Activated CD8-positive, alpha-beta T cell treated with anti-CD3 and anti-CD28 coated beads for 36 hours (primary cell): ENCODE measurements around the gene BTF3L4. TPM values are rescaled to one million over a fixed set of nuclear protein-coding genes. Genes with fewer than 3 reads are reported as not detected.
"Not testable (repeated sequence)": the region's sequence is repeated elsewhere in the genome, so short reads cannot be mapped to it uniquely, and the experiment has no call there.

Experiments used
- ATAC-seq: fragments of 200-7000 bp; cut with Tn5 transposase; one replicate; pipeline ENCODE4 v1.10.0; 2021; ENCODE audit warnings: mild to moderate bottlenecking, moderate library complexity
- CTCF ChIA-PET: fragments of 350-600 bp; sonication (Branson Sonifier 250); formaldehyde crosslinking; loops from one replicate; lab custom pipeline; 2021; ENCODE audit warnings: antibody characterized with exemption; lab: Charles Lee
- POLR2A ChIA-PET: fragments of 350-600 bp; sonication (Branson Sonifier 250); formaldehyde crosslinking; loops from one replicate; lab custom pipeline; 2021; ENCODE audit warnings: antibody characterized with exemption; lab: Charles Lee
- DNase-seq: peaks from one replicate; pipeline ENCODE4 v3.0.0-alpha.2; 2020
- H3K27ac Mint-ChIP-seq: one replicate; pipeline ENCODE4 v1.8.0; 2021; ENCODE audit warnings: mild to moderate bottlenecking, mixed read lengths
- H3K27me3 Mint-ChIP-seq: one replicate; pipeline ENCODE4 v1.8.0; 2021; ENCODE audit warnings: mixed read lengths
- H3K36me3 Mint-ChIP-seq: one replicate; pipeline ENCODE4 v1.8.0; 2021; ENCODE audit warnings: low read depth, mixed read lengths
- H3K4me1 Mint-ChIP-seq: one replicate; pipeline ENCODE4 v1.8.0; 2021; ENCODE audit warnings: low read depth, mixed read lengths
- H3K4me3 Mint-ChIP-seq: one replicate; pipeline ENCODE4 v1.8.0; 2021; ENCODE audit warnings: mild to moderate bottlenecking, moderate library complexity, mixed read lengths
- H3K9me3 Mint-ChIP-seq: one replicate; pipeline ENCODE4 v1.8.0; 2021; ENCODE audit warnings: mixed read lengths
- intact Hi-C: fragments of 100-400 bp; cut with micrococcal nuclease; formaldehyde crosslinking; loops from one replicate; pipeline ENCODE4 v1.10.0; 2022
- total RNA-seq, 2 experiments: library from RNA; stranded (reverse); gene quantifications; one replicate each; pipeline ENCODE4 v1.2.3, GENCODE V29; 2021
- TF ChIP-seq, protein P1 (sequence below): fragments of 200-600 bp; IDR thresholded peaks from one replicate; pipeline ENCODE4 v1.8.0; 2022; ENCODE audit warnings: antibody characterized with exemption, mild to moderate bottlenecking

BTF3L4 gene
- total RNA-seq, 2 experiments from 2014 or later = 30.0 to 33.1 TPM

DNA sequence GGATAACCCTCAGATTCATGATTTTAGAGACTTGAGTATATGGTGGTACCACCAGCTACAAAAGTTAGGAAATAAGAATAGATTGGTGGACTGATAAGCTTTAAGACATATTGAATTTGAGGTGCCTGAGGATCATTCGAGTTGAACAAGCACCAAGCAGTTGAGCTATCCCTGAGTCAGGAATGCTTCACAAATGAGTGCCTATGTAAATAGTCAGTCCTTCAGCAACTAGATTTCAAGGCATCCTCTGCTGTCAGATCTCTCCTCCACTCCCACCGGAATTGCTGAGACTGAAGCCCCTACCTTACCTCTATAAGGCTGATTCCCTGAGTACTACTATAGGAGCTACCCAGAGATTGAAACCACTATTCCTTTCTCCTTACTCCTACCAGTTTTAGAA is 7.1 kb downstream of the BTF3L4 start:
- Mint-ChIP-seq H3K4me1 (peaks cover 29% of the 10 kb centered on the region), H3K9me3 (no peaks in the 10 kb centered on the region), H3K4me3 (no peak overlapping the region), H3K27ac (no peak overlapping the region), H3K27me3 (no peaks in the 10 kb centered on the region), H3K36me3 (peaks cover 31% of the 10 kb centered on the region)
- intact Hi-C loops = no loop called here
- TF ChIP-seq, protein P1, sequence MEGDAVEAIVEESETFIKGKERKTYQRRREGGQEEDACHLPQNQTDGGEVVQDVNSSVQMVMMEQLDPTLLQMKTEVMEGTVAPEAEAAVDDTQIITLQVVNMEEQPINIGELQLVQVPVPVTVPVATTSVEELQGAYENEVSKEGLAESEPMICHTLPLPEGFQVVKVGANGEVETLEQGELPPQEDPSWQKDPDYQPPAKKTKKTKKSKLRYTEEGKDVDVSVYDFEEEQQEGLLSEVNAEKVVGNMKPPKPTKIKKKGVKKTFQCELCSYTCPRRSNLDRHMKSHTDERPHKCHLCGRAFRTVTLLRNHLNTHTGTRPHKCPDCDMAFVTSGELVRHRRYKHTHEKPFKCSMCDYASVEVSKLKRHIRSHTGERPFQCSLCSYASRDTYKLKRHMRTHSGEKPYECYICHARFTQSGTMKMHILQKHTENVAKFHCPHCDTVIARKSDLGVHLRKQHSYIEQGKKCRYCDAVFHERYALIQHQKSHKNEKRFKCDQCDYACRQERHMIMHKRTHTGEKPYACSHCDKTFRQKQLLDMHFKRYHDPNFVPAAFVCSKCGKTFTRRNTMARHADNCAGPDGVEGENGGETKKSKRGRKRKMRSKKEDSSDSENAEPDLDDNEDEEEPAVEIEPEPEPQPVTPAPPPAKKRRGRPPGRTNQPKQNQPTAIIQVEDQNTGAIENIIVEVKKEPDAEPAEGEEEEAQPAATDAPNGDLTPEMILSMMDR = no peak
- POLR2A ChIA-PET = interaction anchor here (0.7 to 1.5 kb wide), 2 partner anchors 8 to 340 kb away, joined by 3 read pairs; no protein-coding TSS in a partner anchor
- CTCF ChIA-PET = no interaction called here
- no peak for DNase-seq
- ATAC-seq = no peak

DNA sequence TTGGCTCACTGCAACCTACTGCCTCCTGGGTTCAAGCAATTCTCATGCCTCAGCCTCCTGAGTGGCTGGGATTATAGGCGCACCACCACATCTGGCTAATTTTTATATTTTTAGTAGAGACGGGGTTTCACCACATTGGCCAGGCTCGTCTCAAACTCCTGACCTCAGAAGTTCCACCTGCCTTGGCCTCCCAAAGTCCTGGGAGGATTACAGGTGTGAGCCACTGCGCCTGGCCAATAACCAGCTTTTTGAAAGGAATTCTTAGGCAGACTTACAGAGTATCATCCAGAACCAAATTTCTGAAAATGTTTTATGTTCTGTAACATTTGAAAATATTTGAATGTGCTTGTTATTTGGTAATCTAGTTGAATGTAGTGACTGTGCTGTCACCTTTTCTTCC is 14.6 kb downstream of the BTF3L4 start:
- POLR2A ChIA-PET = interaction anchor here (1.1 kb wide), 1 partner anchor 15 kb away, joined by 3 read pairs; the partner anchor contains the start of gene TXNDC12
- ATAC-seq = no peak
- Mint-ChIP-seq H3K4me1 (peaks cover 13% of the 10 kb centered on the region), H3K4me3 (no peak overlapping the region), H3K27ac (no peak overlapping the region), H3K27me3 (no peaks in the 10 kb centered on the region), H3K36me3 (peaks cover 28% of the 10 kb centered on the region), H3K9me3 (no peaks in the 10 kb centered on the region)
- intact Hi-C loops = no loop called here
- TF ChIP-seq, protein P1 = no peak
- no peak for DNase-seq
- CTCF ChIA-PET = no interaction called here

DNA sequence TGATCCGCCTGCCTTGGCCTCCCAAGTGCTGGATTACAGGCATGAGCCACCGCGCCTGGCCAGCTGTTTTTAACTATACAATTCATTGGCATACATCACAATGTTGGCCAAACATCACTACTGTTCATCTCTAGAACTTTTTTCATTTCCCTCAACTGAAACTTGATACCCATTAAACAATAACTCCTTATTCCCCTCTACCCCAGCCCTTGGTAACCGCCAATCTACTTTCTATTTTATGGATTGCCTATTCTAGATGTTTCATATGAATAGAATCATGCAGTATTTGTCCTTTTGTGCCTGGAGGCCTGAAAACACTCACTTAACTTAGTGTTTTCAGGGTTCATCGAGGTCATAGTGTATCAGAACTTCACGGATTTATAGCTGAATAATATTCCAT is 16.2 kb downstream of the BTF3L4 start:
- Mint-ChIP-seq H3K9me3 (no peaks in the 10 kb centered on the region), H3K27ac (no peak overlapping the region), H3K4me3 (no peak overlapping the region), H3K4me1 (peaks cover 13% of the 10 kb centered on the region), H3K27me3 (no peaks in the 10 kb centered on the region), H3K36me3 (peaks cover 26% of the 10 kb centered on the region)
- ATAC-seq = no peak
- intact Hi-C loops = no loop called here
- DNase-seq = no peak
- ChIA-PET POLR2A (interaction anchor here (0.7 to 1.7 kb wide), 3 partner anchors 13 to 43 kb away, joined by 3 to 5 read pairs (median 4); partner anchors contain the start of gene KTI12), CTCF (no interaction called here)
- TF ChIP-seq, protein P1 = no peak

DNA sequence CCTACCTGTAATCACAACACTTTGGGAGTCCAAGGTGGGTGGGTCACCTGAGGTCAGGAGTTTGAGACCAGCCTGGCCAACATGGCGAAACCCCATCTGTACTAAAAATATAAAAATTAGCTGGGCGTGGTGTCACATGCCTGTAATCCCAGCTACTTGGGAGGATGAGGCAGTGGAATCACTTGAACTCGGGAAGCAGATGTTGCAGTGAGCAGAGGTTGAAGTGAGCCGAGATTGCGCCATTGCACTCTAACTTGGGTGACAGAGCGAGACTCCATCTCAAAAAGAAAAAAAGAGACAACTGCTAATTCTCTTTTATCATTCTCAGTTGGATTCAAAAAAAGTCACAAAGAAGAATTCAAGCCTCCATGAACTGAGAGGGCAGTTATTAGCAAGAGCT is 21.2 kb downstream of the BTF3L4 start:
- CTCF ChIA-PET, H3K4me1 Mint-ChIP-seq, intact Hi-C loops, H3K4me3 Mint-ChIP-seq, H3K27me3 Mint-ChIP-seq, ATAC-seq, H3K27ac Mint-ChIP-seq, DNase-seq, H3K9me3 Mint-ChIP-seq: not testable (repeated sequence)
- H3K36me3 Mint-ChIP-seq = peaks cover 14% of the 10 kb centered on the region
- POLR2A ChIA-PET = interaction anchor here (0.6 kb wide), 1 partner anchor 22 kb away, joined by 3 read pairs; the partner anchor contains the start of gene TXNDC12

DNA sequence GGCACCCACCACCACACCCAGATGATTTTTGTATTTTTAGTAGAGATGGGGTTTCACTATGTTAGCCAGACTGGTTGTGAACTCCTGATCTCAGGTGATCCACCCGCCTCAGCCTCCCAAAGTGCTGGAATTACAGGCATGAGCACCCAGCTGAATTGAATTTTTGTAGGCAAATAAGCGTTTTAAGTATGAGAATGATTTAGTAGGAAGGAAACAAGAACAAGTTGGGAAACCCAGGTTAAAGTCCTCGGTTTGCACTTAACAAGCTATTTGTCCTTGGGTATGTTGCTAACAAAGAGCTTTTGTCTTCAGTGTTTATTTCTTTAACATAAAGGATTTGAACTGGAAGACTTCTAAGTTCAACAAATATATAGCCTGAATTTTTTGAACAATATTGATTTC is 23.9 kb downstream of the BTF3L4 start:
- Mint-ChIP-seq H3K27ac (no peak overlapping the region), H3K4me3 (no peak overlapping the region), H3K27me3 (no peaks in the 10 kb centered on the region), H3K36me3 (peaks cover 10% of the 10 kb centered on the region), H3K9me3 (no peaks in the 10 kb centered on the region), H3K4me1 (peaks cover 6% of the 10 kb centered on the region)
- intact Hi-C loops = no loop called here
- CTCF ChIA-PET = interaction anchor here (0.6 to 1.3 kb wide), 2 partner anchors 10 to 33 kb away, joined by 3 to 4 read pairs; no protein-coding TSS in a partner anchor
- TF ChIP-seq, protein P1 = no peak
- no peak for DNase-seq
- no peak for ATAC-seq
- POLR2A ChIA-PET = no interaction called here

DNA sequence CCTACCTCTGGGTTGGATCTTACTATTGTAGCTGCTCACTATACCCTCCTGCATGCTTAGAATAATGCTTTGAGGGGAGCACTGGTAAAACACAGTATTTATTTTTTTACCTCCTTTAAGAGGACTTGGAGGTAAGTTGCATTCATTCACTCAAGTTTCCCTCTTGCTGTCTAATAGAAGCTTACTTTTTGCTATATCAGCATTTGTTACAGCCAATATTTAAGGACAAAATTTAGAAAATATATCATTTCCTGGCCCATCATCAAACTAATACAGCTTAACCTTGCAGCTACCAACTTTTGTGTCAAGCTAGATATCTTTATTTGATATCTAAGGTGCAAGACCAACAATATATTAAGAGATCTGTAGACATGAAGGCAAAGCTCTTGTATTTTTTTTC is 31.8 kb downstream of the BTF3L4 start:
- POLR2A ChIA-PET, H3K9me3 Mint-ChIP-seq, intact Hi-C loops, H3K4me3 Mint-ChIP-seq, H3K27ac Mint-ChIP-seq, DNase-seq, H3K4me1 Mint-ChIP-seq, H3K27me3 Mint-ChIP-seq, ATAC-seq: not testable (repeated sequence)
- peaks cover 36% of the 10 kb centered on the region for H3K36me3 Mint-ChIP-seq
- CTCF ChIA-PET = interaction anchor here (0.9 to 1.5 kb wide), 2 partner anchors 39 to 209 kb away, joined by 3 to 4 read pairs; no protein-coding TSS in a partner anchor

DNA sequence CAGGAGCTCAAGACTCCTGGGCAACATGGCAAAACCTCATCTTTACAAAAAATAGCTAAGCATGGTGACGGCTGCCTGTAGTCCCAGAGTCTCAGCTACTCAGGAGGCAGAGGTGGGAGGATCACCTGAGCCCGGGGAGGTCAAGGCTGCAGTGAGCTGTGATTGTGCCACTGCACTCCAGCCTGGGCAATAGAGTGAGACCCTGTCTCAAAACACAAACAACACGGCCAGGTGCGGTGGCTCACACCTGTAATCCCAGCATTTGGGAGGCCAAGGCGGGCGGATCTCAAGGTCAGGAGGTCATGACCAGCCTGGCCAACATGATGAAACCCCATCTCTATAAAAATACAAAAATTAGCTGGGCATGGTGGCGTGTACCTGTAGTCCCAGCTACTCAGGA is 38.2 kb downstream of the BTF3L4 start:
- intact Hi-C loops, H3K27me3 Mint-ChIP-seq, DNase-seq, ATAC-seq, H3K4me1 Mint-ChIP-seq, POLR2A ChIA-PET, CTCF ChIA-PET, H3K27ac Mint-ChIP-seq, H3K4me3 Mint-ChIP-seq, H3K9me3 Mint-ChIP-seq: not testable (repeated sequence)
- peaks cover 17% of the 10 kb centered on the region for H3K36me3 Mint-ChIP-seq
